Measurements from ENCODE around the gene CORO2A. TPM values are rescaled to one million over a fixed set of nuclear protein-coding genes. Genes with fewer than 3 reads are reported as not detected.

CORO2A gene
- total and polyA plus RNA-seq, 3 donors from 2014 or later: 28.0 to 50.5 (median 46.3) TPM

DNA sequence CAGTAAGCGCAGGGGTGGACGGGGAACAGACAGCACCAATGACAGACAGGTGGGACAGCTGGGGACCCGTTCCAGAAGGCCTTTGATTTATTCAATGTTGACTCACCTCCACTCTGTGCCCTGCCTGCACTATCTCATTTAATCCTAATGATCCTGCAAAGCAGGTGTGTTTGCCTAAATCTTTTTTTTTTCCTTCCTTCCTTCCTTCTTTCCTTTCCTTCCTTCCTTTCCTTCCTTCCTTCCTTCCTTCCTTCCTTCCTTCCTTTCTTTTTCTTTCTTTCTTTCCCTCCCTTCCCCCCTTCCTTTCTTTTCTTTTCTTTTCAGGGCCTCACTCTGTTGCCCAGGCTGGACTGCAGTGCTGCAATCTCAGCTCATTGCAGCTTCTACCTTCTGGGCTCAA, 17.1 kb upstream of the CORO2A start:
- intact Hi-C loops (cut with DNase I; ENCODE audit: low total_unique reads): no loop called here
- Histone ChIP-seq H3K4me3 (no peak overlapping the region), H3K9me3 (no peaks in the 10 kb centered on the region), H3K36me3 (ENCODE audit: low read depth, missing control alignments) (no peaks in the 10 kb centered on the region), H3K4me1 (peaks cover 4% of the 10 kb centered on the region), H3K27ac (no peak overlapping the region), H3K27me3 (no peaks in the 10 kb centered on the region)
- DNase-seq: no peak
- TF ChIP-seq, protein P1, sequence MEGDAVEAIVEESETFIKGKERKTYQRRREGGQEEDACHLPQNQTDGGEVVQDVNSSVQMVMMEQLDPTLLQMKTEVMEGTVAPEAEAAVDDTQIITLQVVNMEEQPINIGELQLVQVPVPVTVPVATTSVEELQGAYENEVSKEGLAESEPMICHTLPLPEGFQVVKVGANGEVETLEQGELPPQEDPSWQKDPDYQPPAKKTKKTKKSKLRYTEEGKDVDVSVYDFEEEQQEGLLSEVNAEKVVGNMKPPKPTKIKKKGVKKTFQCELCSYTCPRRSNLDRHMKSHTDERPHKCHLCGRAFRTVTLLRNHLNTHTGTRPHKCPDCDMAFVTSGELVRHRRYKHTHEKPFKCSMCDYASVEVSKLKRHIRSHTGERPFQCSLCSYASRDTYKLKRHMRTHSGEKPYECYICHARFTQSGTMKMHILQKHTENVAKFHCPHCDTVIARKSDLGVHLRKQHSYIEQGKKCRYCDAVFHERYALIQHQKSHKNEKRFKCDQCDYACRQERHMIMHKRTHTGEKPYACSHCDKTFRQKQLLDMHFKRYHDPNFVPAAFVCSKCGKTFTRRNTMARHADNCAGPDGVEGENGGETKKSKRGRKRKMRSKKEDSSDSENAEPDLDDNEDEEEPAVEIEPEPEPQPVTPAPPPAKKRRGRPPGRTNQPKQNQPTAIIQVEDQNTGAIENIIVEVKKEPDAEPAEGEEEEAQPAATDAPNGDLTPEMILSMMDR (IDR thresholded peaks at IDR 0.05): no peak
- TF ChIP-seq POLR2A (IDR thresholded peaks at IDR 0.05): no peak
- WGBS, 2 donors: 89 to 90% methylated on average over 3 of the region's 3 CpGs

DNA sequence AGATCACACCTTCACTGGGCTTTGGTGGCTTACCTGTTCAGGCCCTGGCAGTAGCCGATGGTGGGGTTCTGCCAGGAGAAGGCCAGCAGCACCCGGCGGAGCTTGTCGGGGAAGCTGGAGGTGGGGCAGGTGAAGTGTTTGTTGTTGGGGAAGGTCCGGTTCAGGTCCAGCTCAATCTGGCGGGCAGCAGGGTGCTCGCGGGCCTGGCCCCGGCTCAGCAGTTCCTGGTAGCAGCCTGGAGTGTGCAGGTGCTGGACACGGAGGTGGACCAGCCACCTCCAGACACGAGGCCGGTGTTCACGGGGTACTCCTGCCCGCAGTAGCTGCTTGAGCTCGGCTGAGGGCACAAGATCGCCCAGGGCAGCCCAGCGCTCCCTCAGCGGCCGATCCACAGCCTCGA, 16.2 kb upstream of the CORO2A start:
- WGBS, 2 donors: 95 to 96% methylated on average over 4 to 20 of the region's 20 CpGs
- intact Hi-C loops (cut with DNase I; ENCODE audit: low total_unique reads): no loop called here
- no peak for DNase-seq
- Histone ChIP-seq H3K4me3 (no peak overlapping the region), H3K9me3 (no peaks in the 10 kb centered on the region), H3K36me3 (ENCODE audit: low read depth, missing control alignments) (no peaks in the 10 kb centered on the region), H3K27me3 (no peaks in the 10 kb centered on the region), H3K27ac (no peak overlapping the region), H3K4me1 (peaks cover 3% of the 10 kb centered on the region)
- TF ChIP-seq POLR2A (IDR thresholded peaks at IDR 0.05): no peak
- TF ChIP-seq, protein P1 (IDR thresholded peaks at IDR 0.05): no peak

DNA sequence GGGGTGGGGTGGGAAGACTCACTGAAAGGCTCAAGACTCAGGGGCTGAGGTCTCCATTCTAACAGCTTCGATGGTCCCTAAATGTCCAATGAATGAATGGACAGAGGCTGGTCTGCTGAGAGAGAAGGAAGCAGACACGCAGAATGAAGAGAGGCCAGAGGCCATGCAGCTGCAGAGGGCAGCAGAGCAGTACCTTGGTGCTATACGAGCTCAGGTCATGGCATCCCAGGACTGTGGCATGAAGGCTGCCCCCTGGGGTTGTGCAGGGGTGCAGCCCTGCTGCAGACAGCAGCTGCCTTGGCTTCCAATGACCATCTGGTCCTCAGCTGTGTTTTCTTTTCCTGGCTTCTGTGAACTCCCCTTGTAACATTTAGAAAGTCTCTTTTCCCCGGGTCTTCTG, 15.2 kb upstream of the CORO2A start:
- Histone ChIP-seq H3K27ac (no peak overlapping the region), H3K27me3 (no peaks in the 10 kb centered on the region), H3K36me3 (ENCODE audit: low read depth, missing control alignments) (no peaks in the 10 kb centered on the region), H3K4me3 (no peak overlapping the region), H3K4me1 (peaks cover 3% of the 10 kb centered on the region), H3K9me3 (no peaks in the 10 kb centered on the region)
- intact Hi-C loops (cut with DNase I; ENCODE audit: low total_unique reads): no loop called here
- 71 to 85% methylated on average over 4 of the region's 4 CpGs for WGBS, 2 donors
- no peak for DNase-seq
- TF ChIP-seq POLR2A (IDR thresholded peaks at IDR 0.05): no peak
- TF ChIP-seq, protein P1 (IDR thresholded peaks at IDR 0.05): no peak

DNA sequence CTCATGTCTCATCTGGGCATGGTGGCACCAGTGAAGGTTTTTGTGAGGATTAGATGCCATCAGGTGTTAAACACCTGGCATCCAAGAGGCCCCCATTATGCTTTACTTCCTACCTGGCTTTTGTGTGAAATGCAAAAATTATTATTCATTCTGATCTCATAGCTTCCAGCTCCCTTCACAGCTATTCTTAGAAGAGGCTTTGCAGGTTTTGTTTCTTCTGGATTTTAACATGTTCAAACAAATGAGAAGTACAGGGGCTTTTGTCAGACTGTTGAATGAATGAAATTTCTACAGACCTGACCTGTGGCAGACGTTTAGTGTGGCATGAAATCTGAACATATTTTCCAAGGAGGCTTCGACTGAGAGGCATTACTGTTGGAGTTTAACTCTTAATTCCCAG, 14.3 kb upstream of the CORO2A start:
- Histone ChIP-seq H3K27ac (no peak overlapping the region), H3K4me3 (no peak overlapping the region), H3K27me3 (no peaks in the 10 kb centered on the region), H3K36me3 (ENCODE audit: low read depth, missing control alignments) (no peaks in the 10 kb centered on the region), H3K4me1 (peaks cover 3% of the 10 kb centered on the region), H3K9me3 (no peaks in the 10 kb centered on the region)
- TF ChIP-seq POLR2A (IDR thresholded peaks at IDR 0.05): no peak
- TF ChIP-seq, protein P1 (IDR thresholded peaks at IDR 0.05): no peak
- intact Hi-C loops (cut with DNase I; ENCODE audit: low total_unique reads): no loop called here
- no peak for DNase-seq
- WGBS, 2 donors: 32 to 39% methylated on average over 2 of the region's 2 CpGs

DNA sequence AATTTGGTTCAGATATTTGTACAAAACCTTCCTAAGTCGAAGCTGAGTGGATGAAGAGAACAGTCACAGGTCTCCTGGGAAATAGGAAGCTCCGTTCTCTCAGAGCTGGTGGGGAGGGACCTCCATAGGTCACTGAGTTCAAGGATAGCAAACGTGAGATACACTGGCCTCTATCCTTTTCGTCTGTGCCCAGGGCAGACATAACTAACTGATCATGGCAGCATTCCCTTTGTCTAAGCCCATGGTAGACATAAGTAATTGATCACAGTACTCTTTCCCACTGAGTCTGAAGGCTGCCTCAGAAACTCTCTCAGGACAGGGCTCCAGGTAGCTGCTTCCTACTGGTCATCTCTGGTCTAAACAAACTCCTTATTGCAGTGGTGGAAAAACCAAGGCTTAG, 12.3 kb upstream of the CORO2A start:
- Histone ChIP-seq H3K4me3 (no peak overlapping the region), H3K27me3 (no peaks in the 10 kb centered on the region), H3K4me1 (peaks cover 3% of the 10 kb centered on the region), H3K9me3 (no peaks in the 10 kb centered on the region), H3K36me3 (ENCODE audit: low read depth, missing control alignments) (no peaks in the 10 kb centered on the region), H3K27ac (no peak overlapping the region)
- TF ChIP-seq, protein P1 (IDR thresholded peaks at IDR 0.05): no peak
- TF ChIP-seq POLR2A (IDR thresholded peaks at IDR 0.05): no peak
- no peak for DNase-seq
- 40 to 41% methylated on average over 4 of the region's 4 CpGs for WGBS, 2 donors
- intact Hi-C loops (cut with DNase I; ENCODE audit: low total_unique reads): no loop called here
